H1 (cell line): ENCODE results near the gene ST8SIA3. TPM values are rescaled to one million over a fixed set of nuclear protein-coding genes. Genes with fewer than 3 reads are reported as not detected.

Experiments
- CTCF ChIA-PET: fragments of 300-600 bp; sonication (Branson Sonifier 250); formaldehyde crosslinking; loops from one replicate; lab custom pipeline; 2021; ENCODE audit not compliant: partially characterized antibody; lab: Charles Lee
- POLR2A ChIA-PET: fragments of 300-600 bp; sonication (Branson Sonifier 250); formaldehyde crosslinking; loops from one replicate; lab custom pipeline; 2021; ENCODE audit warnings: inconsistent platforms; ENCODE audit not compliant: partially characterized antibody; lab: Charles Lee
- DNase-seq, 2 experiments: peaks; one replicate each; pipeline versions ENCODE4 v3.0.0 to v3.0.0-alpha.2; 2010 to 2022; ENCODE audit warnings: low spot score in 2 of 2, low read depth in 1 of 2, mixed read lengths in 1 of 2
- FAIRE-seq: peaks from 2 replicates; lab custom pipeline; 2011; peaks lifted over from hg19 to GRCh38; lab: Jason Lieb, UNC
- H2AFZ ChIP-seq: 2 replicates; pipeline ENCODE4 v1.8.1; 2012; ENCODE audit warnings: low read length, inconsistent platforms
- H2AK5ac ChIP-seq: 2 replicates; pipeline ENCODE4 v1.6.1; 2013; ENCODE audit warnings: low read depth, low read length
- H2BK120ac ChIP-seq: replicated peaks from 2 replicates; pipeline ENCODE3; 2013; ENCODE audit warnings: low read depth, low read length, inconsistent platforms
- H2BK12ac ChIP-seq: 2 replicates; pipeline ENCODE4 v1.6.1; 2013; ENCODE audit warnings: low read depth, low read length
- H2BK15ac ChIP-seq: 2 replicates; pipeline ENCODE4 v1.6.1; 2013; ENCODE audit warnings: low read length
- H2BK20ac ChIP-seq: 2 replicates; pipeline ENCODE4 v1.6.1; 2013; ENCODE audit warnings: low read length
- H2BK5ac ChIP-seq: 2 replicates; pipeline ENCODE4 v1.6.1; 2013; ENCODE audit warnings: low read depth, low read length
- H3K14ac ChIP-seq: 2 replicates; pipeline ENCODE4 v1.6.1; 2013; ENCODE audit warnings: inconsistent platforms; ENCODE audit not compliant: insufficient read length
- H3K18ac ChIP-seq: 2 replicates; pipeline ENCODE4 v1.6.1; 2013; ENCODE audit warnings: low read length; ENCODE audit errors: extremely low read depth
- H3K23ac ChIP-seq: 2 replicates; pipeline ENCODE4 v1.6.1; 2013; ENCODE audit warnings: inconsistent platforms; ENCODE audit not compliant: insufficient read length
- H3K23me2 ChIP-seq: 2 replicates; pipeline ENCODE4 v1.6.1; 2013; ENCODE audit warnings: low read depth, low read length
- H3K27ac ChIP-seq: 2 replicates; pipeline ENCODE4 v1.6.1; 2011; ENCODE audit warnings: low read depth, low read length, inconsistent platforms
- H3K27me3 ChIP-seq, 4 experiments: replicated peaks in 1 of 4; 1 replicate in 1 of 4; 2 replicates in 3 of 4; pipeline versions ENCODE4 v1.6.1 to v1.8.1; 2011 to 2013; ENCODE audit warnings: low read length in 3 of 4, mild to moderate bottlenecking in 3 of 4, inconsistent platforms in 2 of 4, mixed read lengths in 2 of 4, moderate library complexity in 1 of 4; ENCODE audit not compliant: control insufficient read depth in 3 of 4, insufficient read depth in 3 of 4; ENCODE audit errors: extremely low read depth in 1 of 4
- H3K36me3 ChIP-seq, 4 experiments: 2 replicates each; pipeline versions ENCODE4 v1.6.1 to v1.8.1; 2011 to 2013; ENCODE audit warnings: mild to moderate bottlenecking in 4 of 4, low read length in 3 of 4, moderate library complexity in 2 of 4, control low read depth in 1 of 4, inconsistent platforms in 1 of 4; ENCODE audit not compliant: insufficient read depth in 4 of 4, control insufficient read depth in 2 of 4
- H3K4ac ChIP-seq: replicated peaks from 2 replicates; pipeline ENCODE3; 2013; ENCODE audit warnings: low read length, low read depth, mixed read lengths, inconsistent platforms; ENCODE audit not compliant: insufficient read length
- H3K4me1 ChIP-seq, 4 experiments: replicated peaks in 1 of 4; 1 replicate in 1 of 4; 2 replicates in 3 of 4; pipeline versions ENCODE4 v1.6.1 to v1.8.1; 2011 to 2013; ENCODE audit warnings: low read length in 3 of 4, inconsistent platforms in 2 of 4, mixed read lengths in 1 of 4; ENCODE audit not compliant: insufficient read depth in 4 of 4, control insufficient read depth in 3 of 4
- H3K4me2 ChIP-seq, 2 experiments: 2 replicates each; pipeline versions ENCODE4 v1.6.1 to v1.8.1; 2011 to 2013; ENCODE audit warnings: low read depth in 2 of 2, low read length in 2 of 2, control low read depth in 1 of 2, inconsistent platforms in 1 of 2, mild to moderate bottlenecking in 1 of 2; ENCODE audit not compliant: insufficient read depth in 1 of 2
- H3K4me3 ChIP-seq, 4 experiments: fragments of 200-600, 300-600 bp in 1 of 4; sonication (generic), shearing (Covaris generic), sonication (Bioruptor Twin) in 1 of 4; 2 replicates each; pipeline versions ENCODE4 v1.5.1 to v1.8.1; 2011 to 2016; ENCODE audit warnings: low read length in 4 of 4, low read depth in 3 of 4, control low read depth in 2 of 4, inconsistent platforms in 2 of 4, mild to moderate bottlenecking in 2 of 4, mixed read lengths in 1 of 4, moderate library complexity in 1 of 4; ENCODE audit not compliant: insufficient read depth in 2 of 4; ENCODE audit errors: extremely low read depth in 1 of 4
- H3K56ac ChIP-seq: replicated peaks from 2 replicates; pipeline ENCODE3; 2013; ENCODE audit warnings: low read depth, mild to moderate bottlenecking, mixed read lengths, low read length, inconsistent platforms; ENCODE audit not compliant: insufficient read length
- H3K79me1 ChIP-seq: 2 replicates; pipeline ENCODE4 v1.6.1; 2013; ENCODE audit warnings: low read depth, low read length, control low read depth
- H3K79me2 ChIP-seq, 2 experiments: 2 replicates each; pipeline versions ENCODE4 v1.6.1 to v1.8.1; 2012 to 2013; ENCODE audit warnings: low read length in 2 of 2, mild to moderate bottlenecking in 2 of 2, inconsistent platforms in 1 of 2; ENCODE audit not compliant: insufficient read depth in 2 of 2, control insufficient read depth in 1 of 2
- H3K9ac ChIP-seq, 4 experiments: replicated peaks in 1 of 4; 1 replicate in 1 of 4; 2 replicates in 3 of 4; pipeline versions ENCODE4 v1.6.1 to v1.8.1; 2011 to 2013; ENCODE audit warnings: low read depth in 3 of 4, low read length in 3 of 4, control low read depth in 2 of 4, mild to moderate bottlenecking in 2 of 4, moderate library complexity in 2 of 4, inconsistent platforms in 1 of 4; ENCODE audit errors: extremely low read depth in 1 of 4
- H3K9me3 ChIP-seq, 2 experiments: 2 replicates each; pipeline versions ENCODE4 v1.6.1 to v1.8.1; 2012 to 2013; ENCODE audit warnings: mild to moderate bottlenecking in 2 of 2, moderate library complexity in 2 of 2, control low read depth in 1 of 2, inconsistent platforms in 1 of 2, low read depth in 1 of 2, low read length in 1 of 2, mixed read lengths in 1 of 2; ENCODE audit not compliant: insufficient read depth in 2 of 2
- H4K20me1 ChIP-seq, 2 experiments: replicated peaks in 1 of 2; 2 replicates each; pipeline versions ENCODE3 to v1.8.1; 2011 to 2013; ENCODE audit warnings: inconsistent platforms in 2 of 2, low read length in 2 of 2, mild to moderate bottlenecking in 1 of 2; ENCODE audit not compliant: insufficient read depth in 2 of 2, control insufficient read depth in 1 of 2
- H4K5ac ChIP-seq: 2 replicates; pipeline ENCODE4 v1.6.1; 2013; ENCODE audit warnings: low read length, low read depth, mixed read lengths, inconsistent platforms; ENCODE audit not compliant: insufficient read length
- H4K8ac ChIP-seq: 2 replicates; pipeline ENCODE4 v1.8.0; 2013; ENCODE audit warnings: mild to moderate bottlenecking, moderate library complexity, low read length, inconsistent platforms; ENCODE audit not compliant: insufficient read depth; ENCODE audit errors: extremely low read depth
- H4K91ac ChIP-seq: replicated peaks from 2 replicates; pipeline ENCODE3; 2013; ENCODE audit warnings: low read length, mixed read lengths, inconsistent platforms; ENCODE audit not compliant: insufficient read length
- CBX8 ChIP-seq: fragments of 300-800, 300-1000 bp; sonication (generic); IDR thresholded peaks from 2 replicates; pipeline ENCODE4 v1.7.1; 2016; ENCODE audit warnings: low read depth, low read length, borderline replicate concordance
- CHD2 ChIP-seq: IDR thresholded peaks from 2 replicates; pipeline ENCODE4 v1.6.1; 2012; ENCODE audit warnings: low read length, improper control_type of control experiment
- E2F6 ChIP-seq: IDR thresholded peaks from 2 replicates; pipeline ENCODE4 v1.6.1; 2012; ENCODE audit warnings: inconsistent platforms
- KDM4A ChIP-seq: IDR thresholded peaks from one replicate; pipeline ENCODE4 v1.7.1; 2012; ENCODE audit warnings: low read depth, mild to moderate bottlenecking, moderate library complexity, low read length, inconsistent platforms; ENCODE audit not compliant: severe bottlenecking
- PHF8 ChIP-seq: fragments of 200-600 bp; sonication (generic); conservative IDR thresholded peaks from 2 replicates; pipeline ENCODE4 v1.7.1; 2012; ENCODE audit warnings: low read depth, mild to moderate bottlenecking, inconsistent platforms, low read length, moderate library complexity
- RAD21 ChIP-seq, 2 experiments: IDR thresholded peaks in 1 of 2; conservative IDR thresholded peaks in 1 of 2; 2 replicates each; pipeline ENCODE4 v1.6.1; 2011; ENCODE audit warnings: low read depth in 2 of 2, low read length in 2 of 2, improper control_type of control experiment in 1 of 2, inconsistent platforms in 1 of 2, mild to moderate bottlenecking in 1 of 2, moderate library complexity in 1 of 2
- RNF2 ChIP-seq: fragments of 200-900, 300-1000 bp; sonication (generic); IDR thresholded peaks from 2 replicates; pipeline ENCODE4 v1.7.1; 2016; ENCODE audit warnings: borderline replicate concordance, low read depth, mild to moderate bottlenecking, antibody characterized with exemption, low read length; ENCODE audit not compliant: poor library complexity, severe bottlenecking; ENCODE audit errors: missing control alignments
- SP4 ChIP-seq: IDR thresholded peaks from 2 replicates; pipeline ENCODE4 v1.6.1; 2012; ENCODE audit warnings: low read length, inconsistent platforms
- SUZ12 ChIP-seq: fragments of 200-600 bp; sonication (generic); IDR thresholded peaks from 2 replicates; pipeline ENCODE4 v1.6.1; 2012; ENCODE audit warnings: mild to moderate bottlenecking, inconsistent platforms, low read length, moderate library complexity, mixed read lengths
- TCF12 ChIP-seq: IDR thresholded peaks from 2 replicates; pipeline ENCODE4 v1.6.1; 2011; ENCODE audit warnings: low read depth, mild to moderate bottlenecking, low read length
- WGBS, 2 experiments: shearing (Covaris generic) in 1 of 2; methylation state at CpG; one replicate each; pipeline versions ENCODE4 v1.1.6 to v1.1.7; 2013 to 2015; ENCODE audit warnings: low lambda C conversion rate in 2 of 2, mixed read lengths in 2 of 2, inconsistent platforms in 1 of 2, low coverage in 1 of 2, missing lambda C conversion rate in 1 of 2; ENCODE audit not compliant: insufficient replicate concordance in 2 of 2, insufficient coverage in 1 of 2, insufficient read length in 1 of 2; ENCODE audit errors: extremely low coverage in 1 of 2, missing lambda C conversion rate in 1 of 2; 5-methylcytosine and 5-hydroxymethylcytosine counted together
- polyA plus RNA-seq, 7 experiments: library from polyadenylated mRNA; depleted of rRNA in 3 of 7; stranded (reverse) in 5 of 7; unstranded in 2 of 7; fragments of >200 nt in 5 of 7; fragments of 200-250 nt in 2 of 7; gene quantifications; 1 replicate in 5 of 7; 2 replicates in 1 of 7; 4 replicates in 1 of 7; pipeline versions ENCODE4 v1.2.1 to v1.2.3, GENCODE V29; 2011 to 2013; ENCODE audit warnings: missing spikeins in 2 of 7, mixed read lengths in 2 of 7
- total RNA-seq: library from RNA; stranded (reverse); fragmentation: NEBNext Ultra II Directional; extraction: Animal tissue kit (Norgen Biotek cat#: 25700); gene quantifications from 2 replicates; pipeline ENCODE4 v1.2.1, GENCODE V29; 2021
- TF ChIP-seq, protein P1 (sequence below): IDR thresholded peaks from 2 replicates; pipeline ENCODE4 v1.6.1; 2012; ENCODE audit warnings: low read length, inconsistent platforms

ST8SIA3 gene
- total and polyA plus RNA-seq, 2 of the 8 experiments (the other 6 are each of a cell fraction or from before 2014, with no cell fraction given): 1.2 to 3.7 TPM

DNA sequence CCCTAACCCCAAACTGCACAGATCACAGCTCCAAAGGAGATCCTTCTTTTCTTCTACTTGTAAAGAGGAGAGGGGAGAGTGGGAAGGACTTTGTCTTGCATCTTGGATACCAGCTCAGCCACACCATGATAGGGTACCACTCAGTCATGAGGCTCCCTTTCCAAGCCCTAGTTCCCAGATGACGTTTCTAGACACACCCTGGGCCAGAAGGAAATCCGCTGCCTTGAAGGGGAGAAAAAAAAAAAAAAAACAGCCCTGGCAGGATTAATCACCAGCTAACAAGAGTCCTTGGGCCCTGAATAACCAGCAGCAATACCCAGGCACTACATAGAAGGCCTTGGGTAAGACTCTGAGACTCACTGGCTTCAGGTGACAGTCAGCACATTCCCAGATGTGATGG is 36.9 kb downstream of the ST8SIA3 start:
- Histone ChIP-seq H3K4ac (no peak overlapping the region), H3K56ac (no peak overlapping the region), H3K79me1 (no peaks in the 10 kb centered on the region), H2BK120ac (no peak overlapping the region), H3K23ac (no peak overlapping the region), H3K18ac (no peak overlapping the region), H3K4me3 (no peak overlapping the region), H3K79me2 (no peaks in the 10 kb centered on the region), H2AK5ac (no peak overlapping the region), H3K9me3 (no peaks in the 10 kb centered on the region), H3K27ac (no peak overlapping the region), H2AFZ (no peak overlapping the region), H4K8ac (no peak overlapping the region), H3K36me3 (no peaks in the 10 kb centered on the region), H2BK20ac (no peak overlapping the region), H2BK15ac (no peak overlapping the region), H3K14ac (no peak overlapping the region), H3K27me3 (no peaks in the 10 kb centered on the region), H3K4me2 (no peak overlapping the region), H2BK12ac (no peak overlapping the region), H4K5ac (no peak overlapping the region), H4K20me1 (no peaks in the 10 kb centered on the region), H2BK5ac (no peak overlapping the region), H3K9ac (no peak overlapping the region), H4K91ac (no peak overlapping the region), H3K23me2 (no peaks in the 10 kb centered on the region), H3K4me1 (no peaks in the 10 kb centered on the region)
- POLR2A ChIA-PET: interaction anchor here (0.7 kb wide), 1 partner anchor 418 kb away, joined by 4 read pairs; no protein-coding TSS in a partner anchor
- FAIRE-seq (no peak), DNase-seq (no peak)
- WGBS, 2 experiments: 92% methylated on average over 2 of the region's 2 CpGs; no CpG with 5 or more reads in 1 of the 2 experiments
- CTCF ChIA-PET: no interaction called here
- TF ChIP-seq TCF12: no peak
- no peak for TF ChIP-seq RAD21 (IDR thresholded peaks at IDR 0.05 in 1 of 2, conservative IDR thresholded peaks at IDR 0.05 in 1 of 2; ENCODE audit: low read depth in 2 of 2, low read length in 2 of 2)
- no peak for TF ChIP-seq RNF2
- TF ChIP-seq KDM4A: no peak
- TF ChIP-seq CBX8: no peak
- TF ChIP-seq SP4: no peak
- no peak for TF ChIP-seq CHD2
- TF ChIP-seq E2F6: no peak
- TF ChIP-seq, protein P1, sequence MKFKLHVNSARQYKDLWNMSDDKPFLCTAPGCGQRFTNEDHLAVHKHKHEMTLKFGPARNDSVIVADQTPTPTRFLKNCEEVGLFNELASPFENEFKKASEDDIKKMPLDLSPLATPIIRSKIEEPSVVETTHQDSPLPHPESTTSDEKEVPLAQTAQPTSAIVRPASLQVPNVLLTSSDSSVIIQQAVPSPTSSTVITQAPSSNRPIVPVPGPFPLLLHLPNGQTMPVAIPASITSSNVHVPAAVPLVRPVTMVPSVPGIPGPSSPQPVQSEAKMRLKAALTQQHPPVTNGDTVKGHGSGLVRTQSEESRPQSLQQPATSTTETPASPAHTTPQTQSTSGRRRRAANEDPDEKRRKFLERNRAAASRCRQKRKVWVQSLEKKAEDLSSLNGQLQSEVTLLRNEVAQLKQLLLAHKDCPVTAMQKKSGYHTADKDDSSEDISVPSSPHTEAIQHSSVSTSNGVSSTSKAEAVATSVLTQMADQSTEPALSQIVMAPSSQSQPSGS: no peak
- TF ChIP-seq PHF8: no peak
- TF ChIP-seq SUZ12: no peak
